HTERT RPE-1 (cell line): ENCODE results near the gene RRAGD.

ENCODE experiments used
- in situ Hi-C: fragments of 300-500 bp; cut with MboI; formaldehyde crosslinking; loops from 4 replicates; pipeline ENCODE4 v1.14.3; 2020; ENCODE audit warnings: low sequenced_read_pairs

The RRAGD gene

GRCh38 chr6:89348372-89348771 lies 63.7 kb downstream of the RRAGD start:
- in situ Hi-C loops = no loop called here

DNA sequence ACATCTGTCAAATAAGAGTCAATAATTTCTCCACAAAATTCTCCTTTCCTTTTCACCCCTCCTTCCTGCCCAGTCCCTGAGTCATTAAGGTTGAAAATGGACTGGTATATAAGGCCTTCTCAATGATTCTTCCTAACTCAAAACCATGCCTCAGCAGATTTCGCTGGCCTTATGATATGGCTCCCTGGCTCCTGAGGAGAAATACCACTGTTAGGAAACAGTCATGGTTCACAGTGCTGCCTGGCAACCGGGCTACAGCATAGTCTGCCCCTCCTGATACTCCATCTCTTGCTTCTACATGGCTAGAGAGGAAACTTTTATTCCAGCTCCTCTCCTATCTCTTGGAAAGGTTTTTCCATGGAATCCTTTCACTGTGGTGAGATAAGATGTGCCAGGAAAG lies 64.2 kb downstream of the RRAGD start:
- in situ Hi-C loops = no loop called here

DNA sequence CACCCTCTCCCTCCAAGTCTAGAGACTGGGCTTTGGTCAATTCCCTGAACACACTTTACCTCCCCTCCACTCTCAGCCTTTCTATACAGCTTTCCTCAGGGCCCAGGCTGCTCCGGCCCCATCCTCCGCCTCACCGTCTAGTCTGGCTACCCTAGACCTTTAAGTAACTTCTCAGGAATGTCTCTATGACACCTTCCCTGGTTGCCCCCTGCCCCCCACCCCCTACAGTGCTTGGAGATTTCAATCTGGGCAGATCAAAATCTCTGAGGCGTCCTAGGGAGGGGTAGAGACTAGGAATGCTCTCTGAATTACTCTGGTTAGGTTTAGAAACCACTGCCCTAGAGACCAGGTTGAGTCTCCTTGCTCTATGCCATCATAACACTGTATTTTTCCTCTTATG lies 65.6 kb downstream of the RRAGD start:
- in situ Hi-C loops = no loop called here

- in situ Hi-C loops = no loop called here
These were observed 72.5 kb downstream of the RRAGD start for GRCh38 chr6:89339565-89339964.

GRCh38 chr6:89335164-89335563 lies 76.9 kb downstream of the RRAGD start:
- in situ Hi-C loops = no loop called here

- in situ Hi-C loops = no loop called here
These were observed 81.2 kb downstream of the RRAGD start for GRCh38 chr6:89330910-89331309.

DNA sequence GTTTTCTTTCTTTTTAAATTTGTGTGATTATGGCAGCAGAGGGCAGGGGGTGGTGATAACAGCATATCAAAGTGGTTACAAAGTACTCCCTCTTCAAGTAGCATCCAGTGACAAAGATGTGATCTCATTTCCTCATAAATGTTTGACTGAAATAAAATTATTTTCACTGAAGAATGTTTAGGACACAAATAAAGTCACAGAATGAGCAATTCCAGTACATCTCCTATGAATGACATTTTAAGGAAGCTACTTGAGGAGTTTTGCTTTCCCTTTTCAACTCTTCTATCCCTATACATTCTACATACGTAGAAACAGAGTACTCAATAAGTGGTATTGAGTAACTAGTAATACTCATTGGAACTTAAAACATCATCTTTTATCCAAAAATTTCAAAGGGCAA lies 83.1 kb downstream of the RRAGD start:
- in situ Hi-C loops = no loop called here

GRCh38 chr6:89324304-89324703 lies 87.8 kb downstream of the RRAGD start:
- in situ Hi-C loops = no loop called here

DNA sequence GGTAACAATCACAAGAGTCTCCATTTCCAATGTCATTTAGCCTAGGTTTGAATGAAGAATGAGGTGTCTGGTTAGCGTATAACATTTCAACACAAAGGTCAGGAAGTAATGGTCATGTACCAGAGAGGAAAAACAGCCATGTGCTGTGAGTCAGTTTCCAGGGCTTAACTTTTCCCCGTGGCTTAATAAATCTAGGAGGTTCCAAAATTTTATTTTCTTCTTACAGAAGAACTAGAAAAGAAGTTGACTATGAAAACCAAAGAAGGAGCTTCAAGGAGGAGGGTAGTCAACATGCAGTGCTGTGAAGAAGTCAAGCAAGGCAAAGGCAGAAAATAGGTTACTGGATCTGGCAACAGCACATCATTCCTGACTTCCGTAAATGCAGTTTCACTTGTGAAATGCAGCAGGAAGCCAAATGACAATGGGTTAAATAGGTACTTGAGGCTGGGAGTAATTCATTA lies 88.5 kb downstream of the RRAGD start:
- in situ Hi-C loops = no loop called here

- in situ Hi-C loops = no loop called here
These were observed 90.7 kb downstream of the RRAGD start for GRCh38 chr6:89321131-89321970.

- in situ Hi-C loops = no loop called here
These were observed 92.0 kb downstream of the RRAGD start for GRCh38 chr6:89320012-89320559.

DNA sequence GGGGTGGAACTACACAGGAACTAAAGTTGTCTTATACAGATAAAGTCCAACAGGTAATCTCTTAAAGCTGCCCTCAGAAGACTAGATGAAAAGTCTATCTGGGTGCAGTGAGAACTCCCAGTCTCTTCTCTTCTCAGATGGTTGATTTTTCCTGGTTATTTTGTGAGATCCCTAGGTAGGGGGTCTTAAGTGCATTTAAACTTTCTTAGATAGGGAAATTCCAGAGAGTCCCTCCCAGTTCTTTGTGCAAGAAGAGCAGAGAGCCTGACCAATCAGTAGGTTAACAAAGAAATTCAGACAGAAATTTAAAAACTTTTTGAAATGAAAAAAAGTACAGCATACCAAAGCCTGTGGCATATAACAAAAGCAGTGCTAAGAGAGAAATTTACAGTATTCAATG lies 95.0 kb downstream of the RRAGD start:
- in situ Hi-C loops = no loop called here

DNA sequence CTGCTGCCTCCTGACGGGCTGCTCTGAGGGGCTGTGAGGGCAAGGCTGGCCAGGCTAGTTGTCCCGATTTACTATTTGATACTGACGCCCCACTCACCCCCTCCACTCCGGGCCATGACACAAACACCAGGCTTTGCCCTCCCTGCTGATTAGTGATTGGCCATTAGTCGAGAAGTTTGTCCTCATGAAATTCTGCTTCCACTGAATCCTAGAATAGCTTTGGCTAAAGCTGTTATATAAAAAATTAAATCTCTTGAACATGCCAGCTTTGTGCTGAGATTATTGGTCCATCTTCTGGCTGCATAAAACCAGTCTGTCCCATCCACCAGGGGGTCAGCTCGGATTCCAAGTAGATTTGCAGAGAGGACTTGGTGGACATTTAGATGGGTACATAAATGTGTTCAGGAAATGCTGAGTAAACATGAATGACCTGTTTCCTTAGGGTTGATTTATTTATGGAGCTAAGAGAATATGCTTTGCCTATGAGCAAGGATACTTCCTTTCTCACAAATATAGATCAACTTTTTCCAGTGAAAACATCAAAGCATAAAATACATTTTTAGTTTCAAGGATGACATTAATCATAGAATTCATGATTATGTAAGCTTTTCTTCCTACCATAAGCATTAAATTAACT lies 96.7 kb downstream of the RRAGD start, which contains the start of gene GABRR2:
Gene GABRR2 (minus strand): TSS at position 51 of the 637 bp plus-strand sequence. CDS start 134 bp downstream, outside the sequence.
- in situ Hi-C loops = no loop called here

DNA sequence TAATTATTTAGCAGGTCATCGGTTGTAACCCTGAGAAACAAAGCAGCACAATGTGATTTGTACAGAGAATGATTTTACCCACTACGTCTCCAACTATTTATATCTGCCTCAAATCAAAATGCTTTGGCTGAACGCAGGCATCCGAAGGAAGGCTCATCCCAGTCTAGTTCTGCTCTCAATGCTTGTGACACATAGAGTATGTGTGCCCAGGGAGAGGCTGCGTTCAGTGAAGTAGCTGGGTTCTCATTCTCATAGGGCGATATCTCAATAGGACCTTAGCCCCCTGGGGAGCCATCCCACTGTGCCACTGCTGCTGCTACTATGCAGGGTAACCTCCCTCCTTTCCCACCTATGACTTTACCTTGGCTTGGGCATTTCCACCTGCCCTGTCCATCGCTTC lies 97.4 kb downstream of the RRAGD start:
- in situ Hi-C loops = no loop called here
